Measurements from ENCODE around the gene HTR3E.
A peak's percentile ranks its signal among the peaks of the same experiment; 100 is the strongest.
"Not testable (repeated sequence)": the region's sequence is repeated elsewhere in the genome, so short reads cannot be mapped to it uniquely, and the experiment has no call there.

Gene HTR3E

GRCh38 chr3:184110316-184110725 is 13.5 kb downstream of the HTR3E start:
- DNase-seq (ENCODE audit: low read depth) = no peak

GRCh38 chr3:184116017-184116416 is 19.2 kb downstream of the HTR3E start:
- no peak for DNase-seq (ENCODE audit: low read depth)

GRCh38 chr3:184117636-184118035 is 20.8 kb downstream of the HTR3E start:
- DNase-seq (ENCODE audit: low read depth) = no peak

GRCh38 chr3:184121031-184121430 is 24.2 kb downstream of the HTR3E start:
- DNase-seq (ENCODE audit: low read depth) = not testable (repeated sequence)

- no peak for DNase-seq (ENCODE audit: low read depth)
Measured at GRCh38 chr3:184126006-184126405, 29.1 kb downstream of the HTR3E start.

GRCh38 chr3:184129012-184129411 is 32.1 kb downstream of the HTR3E start:
- DNase-seq (ENCODE audit: low read depth) = peak; percentile 14

- DNase-seq (ENCODE audit: low read depth) = no peak
Measured at GRCh38 chr3:184132945-184133344, 36.1 kb downstream of the HTR3E start.

- peak; percentile 78 for DNase-seq (ENCODE audit: low read depth)
Measured at GRCh38 chr3:184133840-184134745, 37.2 kb downstream of the HTR3E start.

- DNase-seq (ENCODE audit: low read depth) = no peak
Measured at GRCh38 chr3:184134746-184135148, 37.9 kb downstream of the HTR3E start.

GRCh38 chr3:184135149-184135910 is 38.5 kb downstream of the HTR3E start, which contains the start of gene EIF2B5:
TSS of gene EIF2B5 (plus strand) at chr3:184135358. CDS start at chr3:184135386, 28 bp downstream.
- peak; percentile 93 for DNase-seq (ENCODE audit: low read depth)

GRCh38 chr3:184135911-184136260 is 39.0 kb downstream of the HTR3E start:
- DNase-seq (ENCODE audit: low read depth) = no peak

GRCh38 chr3:184140436-184140835 is 43.6 kb downstream of the HTR3E start:
- DNase-seq (ENCODE audit: low read depth) = no peak

- DNase-seq (ENCODE audit: low read depth) = no peak
Measured at GRCh38 chr3:184142199-184142598, 45.3 kb downstream of the HTR3E start.

- DNase-seq (ENCODE audit: low read depth) = no peak
Measured at GRCh38 chr3:184143327-184143726, 46.5 kb downstream of the HTR3E start.

- no peak for DNase-seq (ENCODE audit: low read depth)
Measured at GRCh38 chr3:184144505-184144904, 47.6 kb downstream of the HTR3E start.

GRCh38 chr3:184145111-184145524 is 48.3 kb downstream of the HTR3E start:
- DNase-seq (ENCODE audit: low read depth) = peak; percentile 41

GRCh38 chr3:184145751-184146270 is 48.9 kb downstream of the HTR3E start:
- no peak for DNase-seq (ENCODE audit: low read depth)

GRCh38 chr3:184148076-184148475 is 51.2 kb downstream of the HTR3E start:
- no peak for DNase-seq (ENCODE audit: low read depth)

- DNase-seq (ENCODE audit: low read depth) = no peak
Measured at GRCh38 chr3:184149123-184149522, 52.3 kb downstream of the HTR3E start.

GRCh38 chr3:184149770-184150169 is 52.9 kb downstream of the HTR3E start:
- peak; percentile 29 for DNase-seq (ENCODE audit: low read depth)

- DNase-seq (ENCODE audit: low read depth) = peak; percentile 79
Measured at GRCh38 chr3:184154885-184155643, 58.2 kb downstream of the HTR3E start, which contains the start of gene DVL3. TSS of gene DVL3 (plus strand) at chr3:184155377. CDS start at chr3:184155636, 259 bp downstream.
